Body of pancreas (tissue), 4 donors: ENCODE measurements around the gene POMT2. TPM values are rescaled to one million over a fixed set of nuclear protein-coding genes. Genes with fewer than 3 reads are reported as not detected.
A peak's percentile ranks its signal among the peaks of the same experiment; 100 is the strongest.

ENCODE experiments used
- ATAC-seq: fragments of 150-250 bp; one replicate; pipeline ENCODE4 v1.9.1; 2016
- DNase-seq, 4 donors: peaks; one replicate each; pipeline ENCODE4 v3.0.0-alpha.2; 2019
- H3K27ac ChIP-seq, 4 donors: fragments of 200-600 bp; sonication (generic); 1 replicate in 3 of 4; 2 replicates in 1 of 4; pipeline versions ENCODE4 v1.5.1 to v1.6.1; 2016 to 2019; ENCODE audit warnings: mild to moderate bottlenecking in 1 of 4, mixed read lengths in 1 of 4, moderate library complexity in 1 of 4
- H3K27me3 ChIP-seq, 2 donors: fragments of 200-600 bp; sonication (generic); one replicate each; pipeline ENCODE4 v1.6.0; 2016; ENCODE audit warnings: mild to moderate bottlenecking in 1 of 2
- H3K36me3 ChIP-seq, 2 donors: fragments of 200-600 bp; sonication (generic); replicated peaks in 1 of 2; 2 replicates each; pipeline ENCODE4 v1.5.1; 2016; ENCODE audit warnings: low read depth in 2 of 2; ENCODE audit not compliant: insufficient read depth in 1 of 2
- H3K4me1 ChIP-seq: fragments of 200-600 bp; sonication (generic); one replicate; pipeline ENCODE4 v1.6.0; 2016
- H3K4me3 ChIP-seq, 2 donors: fragments of 200-600 bp; sonication (generic); 1 replicate in 1 of 2; 2 replicates in 1 of 2; pipeline ENCODE4 v1.5.1; 2016 to 2019
- H3K9me3 ChIP-seq, 3 donors: fragments of 200-600 bp; sonication (generic); 1 replicate in 2 of 3; 2 replicates in 1 of 3; pipeline ENCODE4 v1.5.1; 2016
- CTCF ChIP-seq, 7 experiments: fragments of 450-650 bp in 4 of 7; fragments of 200-600 bp in 3 of 7; sonication (generic) in 3 of 7; IDR thresholded peaks; one replicate each; pipeline ENCODE4 v1.5.1; 2016 to 2019; ENCODE audit warnings: antibody characterized with exemption in 7 of 7
- POLR2A ChIP-seq, 3 donors: fragments of 450-650 bp; IDR thresholded peaks; one replicate each; pipeline ENCODE4 v1.6.1; 2016; ENCODE audit warnings: antibody characterized with exemption in 3 of 3, mild to moderate bottlenecking in 2 of 3
- WGBS, 2 donors: methylation state at CpG; one replicate each; pipeline ENCODE4 v1.1.5; 2017; 5-methylcytosine and 5-hydroxymethylcytosine counted together
- intact Hi-C: fragments of 100-400 bp; cut with DNase I; formaldehyde crosslinking; loops from one replicate; pipeline ENCODE4 v1.15.1; 2023
- total RNA-seq, 2 donors: library from RNA; depleted of rRNA; stranded (reverse); fragments of >200 nt; gene quantifications; one replicate each; pipeline ENCODE4 v1.1.0, GENCODE V29; 2016

POMT2 gene
- total RNA-seq, 2 donors from 2014 or later = 22.6 to 45.2 TPM

GRCh38 chr14:77270361-77271112, 50.1 kb downstream of the POMT2 start:
- WGBS, 2 donors = 0 to 3% methylated on average over 5 to 75 of the region's 84 CpGs
- H3K4me1 ChIP-seq = peaks cover 22% of the 10 kb centered on the region
- ATAC-seq = no peak
- H3K9me3 ChIP-seq = peaks cover 0 to 6% (median 0%) of the 10 kb centered on the region in 3 donors
- H3K27me3 ChIP-seq = peaks cover 0 to 8% of the 10 kb centered on the region in 2 donors
- H3K36me3 ChIP-seq = no peaks in the 10 kb centered on the region
- DNase-seq = no peak
- no peak overlapping the region for H3K27ac ChIP-seq
- intact Hi-C loops = no loop called here
- TF ChIP-seq POLR2A (IDR thresholded peaks at IDR 0.05) = no peak
- no peak for TF ChIP-seq CTCF (IDR thresholded peaks at IDR 0.05)
- H3K4me3 ChIP-seq = no peak overlapping the region

GRCh38 chr14:77268989-77269600, 51.6 kb downstream of the POMT2 start:
- DNase-seq (peak in 3 of 4 donors; percentile 23 to 78 (median 37)), ATAC-seq (no peak)
- TF ChIP-seq CTCF (IDR thresholded peaks at IDR 0.05) = no peak
- TF ChIP-seq POLR2A (IDR thresholded peaks at IDR 0.05) = no peak
- Histone ChIP-seq H3K9me3 (peaks cover 0 to 6% (median 0%) of the 10 kb centered on the region in 3 donors), H3K27ac (no peak overlapping the region), H3K4me3 (no peak overlapping the region), H3K36me3 (no peaks in the 10 kb centered on the region), H3K27me3 (peaks cover 0 to 8% of the 10 kb centered on the region in 2 donors), H3K4me1 (peaks cover 22% of the 10 kb centered on the region)
- 18 to 29% methylated on average over 5 to 8 of the region's 8 CpGs for WGBS, 2 donors
- intact Hi-C loops = no loop called here

- TF ChIP-seq POLR2A (IDR thresholded peaks at IDR 0.05) = no peak
- TF ChIP-seq CTCF (IDR thresholded peaks at IDR 0.05) = no peak
- Histone ChIP-seq H3K27me3 (peaks cover 0 to 8% of the 10 kb centered on the region in 2 donors), H3K27ac (no peak overlapping the region), H3K4me3 (no peak overlapping the region), H3K36me3 (no peaks in the 10 kb centered on the region), H3K4me1 (peaks cover 22% of the 10 kb centered on the region), H3K9me3 (peaks cover 0 to 6% (median 0%) of the 10 kb centered on the region in 3 donors)
- DNase-seq = peak in 1 of 4 donors; percentile 37
- intact Hi-C loops = no loop called here
- no peak for ATAC-seq
- WGBS, 2 donors = 57 to 67% methylated on average over 5 of the region's 5 CpGs
Observed at GRCh38 chr14:77267937-77268699, 52.6 kb downstream of the POMT2 start.

GRCh38 chr14:77266336-77266735, 54.3 kb downstream of the POMT2 start:
- TF ChIP-seq CTCF (IDR thresholded peaks at IDR 0.05) (no peak), POLR2A (IDR thresholded peaks at IDR 0.05) (no peak)
- ATAC-seq = no peak
- 85 to 92% methylated on average over 4 to 6 of the region's 8 CpGs for WGBS, 2 donors
- peaks cover 20% of the 10 kb centered on the region for H3K4me1 ChIP-seq
- peaks cover 0 to 6% (median 0%) of the 10 kb centered on the region in 3 donors for H3K9me3 ChIP-seq
- intact Hi-C loops = no loop called here
- H3K27ac ChIP-seq = no peak overlapping the region
- no peak for DNase-seq
- peaks cover 0 to 6% of the 10 kb centered on the region in 2 donors for H3K27me3 ChIP-seq
- H3K36me3 ChIP-seq = no peaks in the 10 kb centered on the region
- no peak overlapping the region for H3K4me3 ChIP-seq
